Stimulated activated CD8-positive, alpha-beta memory T cell treated with anti-CD3 and anti-CD28 coated beads, Interleukin-12 subunit alpha, Interleukin-12 subunit beta, amount 100 ng/mL, for 4 hours (primary cell): ENCODE data around the gene UBASH3A.

Source experiments
- DNase-seq: peaks from one replicate; pipeline ENCODE4 v3.0.0-alpha.2; 2020; ENCODE audit warnings: low read depth

Gene UBASH3A

GRCh38 chr21:42374864-42375499 lies 28.7 kb upstream of the UBASH3A start:
- DNase-seq: no peak

- DNase-seq: no peak
Observed at GRCh38 chr21:42375506-42375905, 28.2 kb upstream of the UBASH3A start.

GRCh38 chr21:42375966-42376337 lies 27.8 kb upstream of the UBASH3A start:
- DNase-seq: no peak

- DNase-seq: no peak
Observed at GRCh38 chr21:42376338-42376982, 27.2 kb upstream of the UBASH3A start.

- no peak for DNase-seq
Observed at GRCh38 chr21:42377211-42377950, 26.3 kb upstream of the UBASH3A start.

- DNase-seq: no peak
Observed at GRCh38 chr21:42377951-42378340, 25.8 kb upstream of the UBASH3A start.

GRCh38 chr21:42378418-42378817 lies 25.3 kb upstream of the UBASH3A start:
- DNase-seq: no peak

GRCh38 chr21:42379426-42380215 lies 24.1 kb upstream of the UBASH3A start:
- DNase-seq: no peak

- no peak for DNase-seq
Observed at GRCh38 chr21:42381347-42381984, 22.2 kb upstream of the UBASH3A start.

GRCh38 chr21:42382915-42383314 lies 20.8 kb upstream of the UBASH3A start:
- no peak for DNase-seq

- no peak for DNase-seq
Observed at GRCh38 chr21:42383331-42383730, 20.4 kb upstream of the UBASH3A start.

GRCh38 chr21:42384156-42384945 lies 19.4 kb upstream of the UBASH3A start:
- DNase-seq: no peak

GRCh38 chr21:42384989-42385388 lies 18.7 kb upstream of the UBASH3A start:
- no peak for DNase-seq

- no peak for DNase-seq
Observed at GRCh38 chr21:42385619-42386018, 18.1 kb upstream of the UBASH3A start.

- DNase-seq: no peak
Observed at GRCh38 chr21:42386034-42386591, 17.6 kb upstream of the UBASH3A start.

- DNase-seq: no peak
Observed at GRCh38 chr21:42387164-42387563, 16.5 kb upstream of the UBASH3A start.

GRCh38 chr21:42387843-42388340 lies 15.8 kb upstream of the UBASH3A start:
- DNase-seq: no peak

- DNase-seq: no peak
Observed at GRCh38 chr21:42388740-42389448, 14.8 kb upstream of the UBASH3A start.

- DNase-seq: no peak
Observed at GRCh38 chr21:42389449-42389835, 14.3 kb upstream of the UBASH3A start.

- no peak for DNase-seq
Observed at GRCh38 chr21:42390193-42390592, 13.5 kb upstream of the UBASH3A start.
